GM12873 (cell line): ENCODE measurements around the gene SH3YL1.

Experiments
- CTCF ChIP-seq: IDR thresholded peaks from 2 replicates; pipeline ENCODE4 v1.5.1; 2012; ENCODE audit warnings: low read depth, mild to moderate bottlenecking, moderate library complexity, low read length, control low read depth; ENCODE audit not compliant: insufficient read depth; ENCODE audit errors: missing control alignments

The SH3YL1 gene

DNA sequence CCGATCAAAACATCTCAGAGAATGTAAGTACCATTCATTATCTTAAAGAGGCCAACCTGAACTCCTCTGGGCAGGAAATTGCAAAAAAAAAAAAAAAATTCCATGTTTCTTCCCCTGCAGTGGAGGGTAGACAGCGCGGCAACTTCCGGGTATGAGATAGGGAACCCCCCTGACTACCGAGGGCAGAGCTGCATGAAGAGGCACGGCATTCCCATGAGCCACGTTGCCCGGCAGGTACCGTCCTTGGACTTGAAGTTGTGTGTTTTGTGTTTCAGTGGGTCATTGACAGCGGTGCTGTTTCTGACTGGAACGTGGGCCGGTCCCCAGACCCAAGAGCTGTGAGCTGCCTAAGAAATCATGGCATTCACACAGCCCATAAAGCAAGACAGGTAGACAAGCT, 8.1 kb upstream of the SH3YL1 start:
- TF ChIP-seq CTCF: no peak

DNA sequence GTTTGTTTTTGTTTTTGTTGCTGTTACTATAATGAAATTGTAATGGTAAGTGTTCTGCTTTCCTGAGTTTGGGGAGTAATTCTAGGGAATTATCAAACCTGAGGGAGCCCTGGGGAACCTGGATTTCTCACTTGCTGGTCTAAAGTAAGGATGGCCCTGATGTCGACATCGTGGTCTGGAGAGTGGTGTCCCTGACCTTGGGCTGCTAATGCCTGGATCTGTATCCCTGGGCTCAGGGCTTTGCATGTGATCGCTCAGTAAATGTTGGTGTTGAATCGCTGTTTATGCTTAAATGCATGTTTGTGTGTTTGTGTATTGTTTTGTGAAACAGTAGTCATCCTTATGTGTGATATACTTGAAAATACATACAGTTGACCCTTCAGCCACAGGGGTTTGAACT, 7.0 kb upstream of the SH3YL1 start:
- TF ChIP-seq CTCF: no peak

DNA sequence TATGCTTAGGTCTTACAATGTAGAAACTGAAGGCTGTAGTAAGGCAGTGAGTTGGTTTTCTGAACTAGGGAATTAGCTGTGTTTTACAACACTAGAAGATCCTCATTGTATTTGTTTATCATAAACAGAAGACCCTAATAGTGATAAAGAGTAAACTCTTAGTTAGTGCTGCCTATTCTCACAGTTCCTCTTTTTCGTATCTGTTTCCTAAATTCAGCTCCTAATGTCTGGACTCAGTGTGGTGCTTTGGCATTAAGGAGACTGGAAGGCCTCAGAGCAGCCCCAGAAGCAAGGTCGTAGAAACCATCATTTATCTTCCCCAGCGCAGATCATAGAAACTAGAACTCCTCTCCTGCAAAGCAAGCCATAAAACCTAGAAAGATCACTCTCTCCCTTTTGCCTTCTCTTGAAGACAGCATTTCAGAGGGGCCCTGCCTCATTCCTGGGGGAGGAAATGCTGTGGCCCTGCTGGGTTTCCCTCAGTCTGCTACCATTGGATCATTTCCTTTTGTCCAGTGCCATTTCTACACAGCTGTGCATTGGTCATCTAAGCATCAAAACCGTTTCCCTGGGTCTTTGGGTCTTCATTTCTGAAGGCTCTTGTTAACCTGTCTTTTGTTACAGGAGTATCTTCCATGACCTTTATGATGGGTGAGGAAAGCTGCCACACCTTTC, 5.7 kb upstream of the SH3YL1 start:
- no peak for TF ChIP-seq CTCF

DNA sequence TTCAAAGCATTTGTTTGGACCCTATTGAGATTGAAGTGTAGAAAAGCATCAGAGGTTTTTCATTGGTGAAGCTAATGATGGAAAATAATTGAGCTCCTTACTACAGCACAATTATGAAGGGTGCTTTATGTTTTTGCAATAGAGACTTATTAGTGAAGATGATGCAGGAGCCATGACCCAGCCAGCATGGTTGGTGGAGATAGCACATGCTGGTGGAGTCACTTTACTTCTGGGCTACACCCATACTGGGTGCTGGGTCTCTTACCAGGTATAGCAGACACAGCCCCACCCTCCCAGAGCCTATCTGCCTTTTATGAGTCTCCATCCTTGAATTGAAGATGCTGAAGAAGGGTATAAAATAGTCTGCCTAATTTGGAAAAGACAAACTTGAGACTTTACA, 4.5 kb upstream of the SH3YL1 start:
- no peak for TF ChIP-seq CTCF

GRCh38 chr2:264493-265468, 949 bp upstream of the SH3YL1 start, which contains the start of gene ACP1:
Gene ACP1, plus strand, starts transcription at chr2:264947. Its CDS starts 18 bp downstream, at chr2:264965.
- no peak for TF ChIP-seq CTCF

DNA sequence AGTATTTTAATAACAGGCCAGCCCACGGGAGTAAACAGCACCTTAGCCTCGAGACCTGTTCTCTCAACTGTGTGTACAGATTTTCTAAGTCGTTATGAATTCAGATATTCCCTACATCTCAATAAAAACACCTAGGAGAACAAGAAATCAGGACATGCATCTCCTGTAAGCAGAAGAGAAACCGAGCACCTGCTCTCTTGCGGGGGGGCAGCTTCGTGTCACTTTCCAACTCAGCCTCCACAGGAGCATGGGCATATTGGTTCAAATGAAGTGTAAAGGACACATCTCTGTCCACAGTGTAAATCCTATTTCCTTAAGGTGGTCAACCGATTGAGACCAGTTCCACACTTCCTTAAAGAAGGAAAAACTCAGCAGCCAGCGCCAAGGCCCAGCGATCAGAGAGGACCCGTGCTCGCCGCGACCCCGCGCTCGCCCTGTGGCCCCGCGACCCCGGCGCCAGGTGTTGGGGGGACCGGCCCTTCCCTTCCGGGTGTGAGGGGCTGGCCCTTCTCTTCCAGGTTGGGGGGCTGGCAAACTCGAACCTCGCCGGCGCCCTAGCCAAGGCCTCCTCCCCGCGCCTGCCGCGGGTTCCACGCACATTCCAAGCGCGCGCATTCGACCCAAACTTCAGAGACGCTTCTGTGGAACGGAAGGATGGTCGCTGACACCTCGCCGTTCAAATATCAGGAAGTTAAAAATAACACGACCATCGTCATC, 652 bp downstream of the SH3YL1 start:
- no peak for TF ChIP-seq CTCF

DNA sequence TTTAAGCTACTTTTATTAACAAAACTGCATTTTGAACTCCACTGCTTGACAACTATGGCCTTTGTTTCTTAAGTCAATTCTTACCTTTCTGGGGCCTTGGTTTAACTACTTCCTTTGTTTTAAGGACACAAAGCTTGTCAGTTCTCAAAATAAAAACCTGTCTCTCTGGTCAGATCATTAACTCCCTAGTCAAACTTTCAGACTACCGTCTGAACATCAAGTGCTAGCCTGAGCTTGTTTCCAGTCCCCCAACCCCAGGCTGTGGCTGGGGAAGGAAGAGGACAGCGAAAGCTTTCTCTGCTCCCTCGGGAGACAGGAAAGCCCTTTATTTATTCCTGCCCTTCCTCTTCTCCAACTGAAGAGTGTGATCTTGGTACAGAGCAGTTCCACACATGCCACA, 1.7 kb downstream of the SH3YL1 start:
- no peak for TF ChIP-seq CTCF
